Measurements from ENCODE around the gene AGAP2.

AGAP2 gene

DNA sequence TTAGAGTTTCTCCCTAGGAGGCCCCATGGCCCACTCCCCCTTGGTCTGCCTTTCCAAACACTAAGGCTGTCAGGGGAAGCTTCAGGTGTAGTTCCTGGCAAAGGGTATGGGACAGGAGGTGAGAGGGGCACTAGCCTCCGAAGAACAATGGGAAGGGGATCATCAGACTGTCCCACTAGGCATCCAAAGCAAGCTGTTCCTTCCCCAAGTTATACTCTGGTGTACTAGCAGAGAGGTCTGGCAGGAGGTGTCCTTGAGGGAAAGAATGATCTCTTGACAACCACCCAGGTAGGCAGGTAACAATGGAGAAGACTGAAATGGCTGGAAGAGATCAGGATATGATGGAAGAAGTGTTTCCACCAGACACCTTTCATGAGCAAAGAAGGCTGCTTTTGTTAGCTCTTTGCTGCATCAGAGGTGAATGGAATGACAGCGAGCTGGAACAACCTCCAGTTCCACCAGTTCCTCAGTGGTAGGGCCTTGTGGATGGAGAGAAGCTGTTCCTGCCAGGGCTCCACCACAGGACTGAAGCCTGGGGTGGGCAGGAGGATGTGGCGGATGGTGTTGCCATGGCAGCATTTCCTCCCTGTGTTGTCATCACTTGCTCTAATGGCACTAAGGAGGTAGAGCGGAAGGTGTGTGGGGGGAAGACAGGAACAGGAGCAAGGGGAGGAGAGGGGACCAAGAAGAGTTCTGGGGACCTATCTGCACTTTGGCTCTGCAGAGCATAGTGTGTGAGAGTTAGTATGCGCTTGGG is 2.3 kb upstream of the AGAP2 start:
- in situ Hi-C loops (cut with MboI; ENCODE audit: low pct_unique_long_range_greater_than_20kb, low sequenced_read_pairs): no loop called here
- peak; percentile 93 for DNase-seq

GRCh38 chr12:57739914-57740538 is 1.5 kb upstream of the AGAP2 start:
- no peak for DNase-seq
- in situ Hi-C loops (cut with MboI; ENCODE audit: low pct_unique_long_range_greater_than_20kb, low sequenced_read_pairs): no loop called here

DNA sequence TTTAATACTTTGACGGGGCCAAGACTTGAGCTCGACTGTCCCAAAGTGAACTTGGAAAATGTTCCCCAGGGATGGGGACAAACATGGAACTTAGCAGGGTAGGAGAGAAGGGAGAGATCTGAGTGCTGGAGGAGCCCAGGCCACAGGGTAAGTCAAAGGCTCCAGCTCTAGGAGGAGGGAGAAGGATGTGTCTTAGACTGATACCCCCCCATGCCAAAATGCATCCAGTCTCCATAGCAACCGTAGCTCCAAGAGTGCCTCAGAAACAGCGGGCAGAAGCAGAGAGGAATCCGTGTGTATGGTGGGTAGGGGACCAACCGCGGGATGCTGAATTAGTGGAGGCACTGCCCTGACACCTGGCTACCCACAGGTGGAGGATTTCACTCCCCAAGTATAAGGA is 845 bp upstream of the AGAP2 start:
- in situ Hi-C loops (cut with MboI; ENCODE audit: low pct_unique_long_range_greater_than_20kb, low sequenced_read_pairs): no loop called here
- no peak for DNase-seq

- in situ Hi-C loops (cut with MboI; ENCODE audit: low pct_unique_long_range_greater_than_20kb, low sequenced_read_pairs): no loop called here
- DNase-seq: no peak
These were observed 778 bp downstream of the AGAP2 start for GRCh38 chr12:57737467-57738460.

GRCh38 chr12:57736741-57737466 is 1.6 kb downstream of the AGAP2 start:
- in situ Hi-C loops (cut with MboI; ENCODE audit: low pct_unique_long_range_greater_than_20kb, low sequenced_read_pairs): no loop called here
- DNase-seq: no peak

DNA sequence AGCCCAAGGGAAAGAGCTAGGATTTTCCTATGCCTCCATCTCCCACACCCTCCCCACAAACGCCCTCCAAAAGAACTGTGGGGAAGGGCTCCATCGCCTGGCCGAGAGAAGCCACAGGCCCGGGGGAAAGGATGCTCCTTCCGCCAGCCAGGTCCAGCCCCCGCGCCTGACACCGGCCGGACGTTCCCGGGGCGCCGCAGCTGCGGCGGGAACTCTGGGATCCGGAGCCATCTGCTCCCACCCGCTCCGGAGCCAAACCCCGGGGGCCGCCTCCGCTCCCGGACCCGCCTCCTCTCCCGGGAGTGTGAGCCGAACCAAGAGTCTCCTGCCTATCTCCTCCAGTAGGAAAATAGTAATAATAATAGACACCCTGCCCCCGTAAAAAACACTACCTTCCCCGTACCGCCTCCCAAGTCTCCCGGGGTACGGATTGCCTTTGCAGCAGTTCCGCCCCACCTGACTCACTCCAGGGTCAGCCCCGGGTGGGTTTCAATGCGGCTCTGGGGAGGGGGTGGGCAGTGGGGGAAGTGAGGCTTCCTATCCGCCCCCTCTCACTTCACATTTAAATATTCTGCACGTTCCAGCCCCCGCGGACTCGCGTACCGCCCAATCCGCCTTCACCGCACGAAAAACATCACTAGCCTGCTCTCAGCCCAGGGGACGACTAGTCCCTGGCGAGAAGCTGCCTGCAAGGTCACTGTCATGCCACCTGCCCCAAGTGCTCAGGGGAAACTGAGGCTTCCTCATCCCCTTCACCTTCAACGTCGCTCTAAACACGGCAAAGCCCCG is 2.4 kb downstream of the AGAP2 start:
- DNase-seq: no peak
- in situ Hi-C loops (cut with MboI; ENCODE audit: low pct_unique_long_range_greater_than_20kb, low sequenced_read_pairs): no loop called here

DNA sequence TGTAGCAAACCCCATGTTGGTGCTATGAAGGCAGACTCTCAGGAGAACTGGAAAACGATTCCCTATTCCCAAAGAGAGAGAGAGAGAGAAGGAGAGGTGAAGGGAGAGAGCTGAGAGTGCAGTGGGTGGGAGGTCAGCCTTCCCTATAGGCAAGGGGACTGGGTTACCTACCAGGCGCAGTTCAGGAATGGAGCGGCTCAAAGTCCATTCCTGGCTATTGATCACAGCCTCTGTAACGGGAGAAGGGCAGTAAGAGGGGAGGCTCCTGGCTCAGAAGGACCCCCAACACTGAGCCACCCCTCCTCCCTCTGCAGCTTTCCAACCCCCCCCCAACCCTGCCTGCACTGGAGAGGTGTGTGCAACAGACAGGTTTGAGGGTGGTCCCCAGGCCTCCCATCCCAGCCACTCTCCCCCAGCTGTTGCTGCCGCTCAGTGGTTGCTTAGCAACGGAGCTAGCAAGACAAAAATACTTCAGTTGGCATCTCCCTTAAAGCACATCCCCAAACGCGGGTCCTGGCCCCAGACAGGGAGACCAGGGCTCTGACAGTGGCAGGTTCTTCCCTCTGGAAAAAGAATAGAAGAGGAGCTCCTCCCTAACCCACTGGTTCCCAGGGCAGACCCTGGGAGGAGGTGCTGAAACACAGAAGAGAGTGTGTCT is 3.2 kb downstream of the AGAP2 start:
- no peak for DNase-seq
- in situ Hi-C loops (cut with MboI; ENCODE audit: low pct_unique_long_range_greater_than_20kb, low sequenced_read_pairs): no loop called here

- in situ Hi-C loops (cut with MboI; ENCODE audit: low pct_unique_long_range_greater_than_20kb, low sequenced_read_pairs): no loop called here
- DNase-seq: no peak
These were observed 4.0 kb downstream of the AGAP2 start for GRCh38 chr12:57734591-57734990.

DNA sequence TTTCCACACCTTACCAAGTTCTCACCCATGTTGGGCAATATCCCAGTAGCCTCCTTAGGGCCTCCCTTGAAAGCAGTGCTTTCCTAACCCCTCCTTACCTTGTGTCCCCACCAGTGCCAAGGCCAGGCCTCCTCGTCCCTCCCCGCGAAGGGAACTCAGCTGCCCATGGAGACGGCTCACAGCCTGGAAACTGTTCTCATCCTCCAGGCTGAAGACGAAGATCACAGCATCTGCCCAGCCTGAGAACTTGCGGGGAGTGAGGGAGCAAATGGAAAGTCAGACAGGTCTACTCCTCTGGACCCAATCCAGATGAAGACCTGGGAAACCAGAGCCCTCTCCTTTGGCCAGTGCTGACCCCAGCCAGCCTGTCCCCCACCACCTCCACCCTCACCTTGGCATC is 4.6 kb downstream of the AGAP2 start:
- in situ Hi-C loops (cut with MboI; ENCODE audit: low pct_unique_long_range_greater_than_20kb, low sequenced_read_pairs): no loop called here
- no peak for DNase-seq

- in situ Hi-C loops (cut with MboI; ENCODE audit: low pct_unique_long_range_greater_than_20kb, low sequenced_read_pairs): no loop called here
- no peak for DNase-seq
These were observed 5.6 kb downstream of the AGAP2 start for GRCh38 chr12:57732726-57733593.

DNA sequence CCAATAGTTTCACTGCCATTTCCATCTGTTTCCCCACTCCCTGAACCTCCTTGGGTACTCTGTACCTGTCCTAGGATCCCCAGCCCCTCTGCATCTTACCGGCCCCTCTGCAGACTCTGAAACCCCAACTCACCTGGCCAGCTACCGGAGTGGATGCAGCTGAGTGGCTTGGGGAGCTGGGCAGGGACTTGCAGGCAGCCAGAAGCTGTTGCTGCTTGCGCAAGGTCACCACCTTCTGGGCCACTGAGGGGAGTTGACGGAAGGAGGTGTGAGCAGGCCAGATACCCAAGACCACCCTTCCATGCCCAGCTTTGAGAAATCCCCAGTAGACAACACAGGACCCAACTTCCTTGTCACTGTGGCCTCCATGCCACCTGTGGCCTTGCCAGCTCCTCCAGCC is 6.3 kb downstream of the AGAP2 start:
- in situ Hi-C loops (cut with MboI; ENCODE audit: low pct_unique_long_range_greater_than_20kb, low sequenced_read_pairs): no loop called here
- no peak for DNase-seq

GRCh38 chr12:57731411-57732080 is 7.0 kb downstream of the AGAP2 start:
- DNase-seq: no peak
- in situ Hi-C loops (cut with MboI; ENCODE audit: low pct_unique_long_range_greater_than_20kb, low sequenced_read_pairs): no loop called here

DNA sequence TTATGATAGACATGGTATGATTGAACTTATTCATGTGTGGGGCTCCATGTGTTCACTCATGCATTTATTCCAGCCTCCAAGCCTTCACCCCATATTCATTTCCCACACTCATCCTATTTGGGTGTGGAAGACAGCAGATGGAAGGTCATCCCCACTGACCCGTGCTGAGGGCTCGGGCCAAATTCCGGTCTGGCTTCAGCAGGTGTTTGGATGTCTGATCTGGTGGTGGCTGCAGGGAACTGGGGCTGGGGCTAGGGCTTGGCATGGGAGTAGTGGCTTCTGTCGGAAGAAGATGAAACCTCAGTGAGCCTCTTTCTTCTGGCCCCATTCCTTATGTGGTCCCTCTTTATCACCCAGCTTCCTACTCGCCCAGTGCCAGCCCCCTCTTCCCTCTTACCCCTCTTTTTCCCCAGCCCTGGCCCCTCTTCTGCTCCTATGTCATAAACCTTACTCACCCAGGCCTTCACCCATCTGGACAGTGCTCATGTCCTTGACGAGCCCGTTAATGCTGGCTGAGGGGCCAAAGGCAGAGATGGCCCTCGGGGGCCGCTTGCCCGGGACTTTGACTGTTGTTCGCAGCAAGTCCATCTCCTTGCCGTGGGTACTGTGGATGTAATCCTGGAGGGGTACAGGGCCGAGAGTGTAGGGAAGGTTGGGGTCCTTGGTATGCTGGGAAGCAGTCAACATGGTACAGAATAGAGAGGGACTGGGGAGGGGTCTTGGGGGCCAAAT is 8.0 kb downstream of the AGAP2 start:
- in situ Hi-C loops (cut with MboI; ENCODE audit: low pct_unique_long_range_greater_than_20kb, low sequenced_read_pairs): no loop called here
- DNase-seq: no peak

GRCh38 chr12:57729321-57729844 is 9.2 kb downstream of the AGAP2 start:
- in situ Hi-C loops (cut with MboI; ENCODE audit: low pct_unique_long_range_greater_than_20kb, low sequenced_read_pairs): no loop called here
- DNase-seq: no peak

DNA sequence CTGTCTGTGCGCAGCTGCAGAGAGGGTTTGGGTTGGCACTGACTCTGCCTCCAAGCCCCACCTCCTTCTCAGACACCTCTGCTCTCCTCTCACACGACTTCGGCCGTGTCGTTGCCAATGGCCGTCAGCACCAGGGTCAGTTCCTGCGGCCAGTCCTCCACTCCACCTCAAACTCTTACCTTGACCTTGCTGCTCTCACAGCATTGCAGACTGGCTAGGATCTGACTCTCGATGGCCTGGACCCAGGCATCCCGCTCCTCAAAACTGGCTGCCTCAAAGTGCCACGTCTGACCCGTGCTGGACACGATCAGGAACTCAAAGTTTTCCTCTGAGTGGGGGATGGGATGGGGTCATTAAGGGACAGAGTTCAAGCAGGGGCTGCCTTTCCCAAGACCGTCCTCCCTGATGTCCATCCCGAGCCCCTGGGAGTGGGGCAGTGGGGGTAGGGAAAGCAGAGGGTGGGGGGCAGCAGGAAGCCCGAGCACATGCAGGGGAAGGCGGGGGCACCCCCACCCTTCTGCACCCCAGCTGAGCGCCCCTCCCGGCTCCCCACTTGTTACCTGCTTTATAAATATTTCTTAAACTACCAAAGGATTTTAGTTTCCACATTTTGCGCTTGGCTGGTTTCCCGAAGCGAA is 10.7 kb downstream of the AGAP2 start:
- in situ Hi-C loops (cut with MboI; ENCODE audit: low pct_unique_long_range_greater_than_20kb, low sequenced_read_pairs): no loop called here
- DNase-seq: no peak

All from KBM-7 (cell line).